Loucy (cell line): Measurements from ENCODE around the gene INSYN2A.

ENCODE experiments used
- H2AFZ ChIP-seq: fragments of 200-600 bp; sonication (generic); 2 replicates; pipeline ENCODE4 v1.6.0; 2016; ENCODE audit warnings: antibody characterized with exemption, mild to moderate bottlenecking, low read length, moderate library complexity
- H3F3A ChIP-seq: fragments of 200-600 bp; 2 replicates; pipeline ENCODE4 v1.6.0; 2016; ENCODE audit warnings: antibody characterized with exemption, low read depth, mild to moderate bottlenecking
- H3K27me3 ChIP-seq: fragments of 200-600 bp; sonication (generic); 2 replicates; pipeline ENCODE4 v1.6.1; 2014; ENCODE audit warnings: low read length, mild to moderate bottlenecking; ENCODE audit not compliant: insufficient read depth, poor library complexity, severe bottlenecking
- H3K36me3 ChIP-seq: fragments of 200-600 bp; sonication (generic); 2 replicates; pipeline ENCODE4 v1.6.1; 2016; ENCODE audit warnings: low read length; ENCODE audit not compliant: insufficient read depth
- H3K4me1 ChIP-seq: fragments of 200-600 bp; sonication (generic); 2 replicates; pipeline ENCODE4 v1.5.1; 2014; ENCODE audit warnings: low read length, mild to moderate bottlenecking; ENCODE audit not compliant: insufficient read depth, poor library complexity, severe bottlenecking
- H3K4me2 ChIP-seq: fragments of 200-600 bp; sonication (generic); 2 replicates; pipeline ENCODE4 v1.6.0; 2014; ENCODE audit warnings: antibody characterized with exemption, low read length, low read depth, mild to moderate bottlenecking; ENCODE audit not compliant: poor library complexity, severe bottlenecking
- H3K4me3 ChIP-seq: fragments of 200-600 bp; sonication (generic); 2 replicates; pipeline ENCODE4 v1.5.1; 2014; ENCODE audit warnings: low read length, mild to moderate bottlenecking, mixed read lengths; ENCODE audit not compliant: poor library complexity, severe bottlenecking
- H3K79me2 ChIP-seq: fragments of 200-600 bp; sonication (generic); 2 replicates; pipeline ENCODE4 v1.6.1; 2014; ENCODE audit warnings: low read length; ENCODE audit not compliant: insufficient read depth
- H3K9ac ChIP-seq: fragments of 200-600 bp; sonication (generic); 2 replicates; pipeline ENCODE4 v1.6.0; 2014; ENCODE audit warnings: mild to moderate bottlenecking, low read depth, low read length, moderate library complexity; ENCODE audit not compliant: poor library complexity, severe bottlenecking
- H3K9me2 ChIP-seq: fragments of 200-600 bp; sonication (generic); replicated peaks from 2 replicates; pipeline ENCODE4 v1.6.1; 2016; ENCODE audit warnings: low read depth, low read length, mixed read lengths
- H3K9me3 ChIP-seq: fragments of 200-600 bp; sonication (generic); 2 replicates; pipeline ENCODE4 v1.6.1; 2014; ENCODE audit warnings: mild to moderate bottlenecking, antibody characterized with exemption, low read length, low read depth; ENCODE audit not compliant: insufficient read depth
- H4K20me1 ChIP-seq: fragments of 200-600 bp; sonication (generic); 2 replicates; pipeline ENCODE4 v1.6.0; 2014; ENCODE audit warnings: antibody characterized with exemption, low read length, mild to moderate bottlenecking; ENCODE audit not compliant: insufficient read depth, poor library complexity, severe bottlenecking
- EZH2phosphoT487 ChIP-seq: fragments of 200-600 bp; IDR thresholded peaks from 2 replicates; pipeline ENCODE4 v1.6.1; 2018; ENCODE audit warnings: antibody characterized with exemption, mild to moderate bottlenecking, moderate library complexity, borderline replicate concordance
- TF ChIP-seq, protein P1 (sequence below): fragments of 200-600 bp; sonication (generic); conservative IDR thresholded peaks from 2 replicates; pipeline ENCODE4 v1.5.1; 2014; ENCODE audit warnings: mild to moderate bottlenecking, antibody characterized with exemption, low read length

Gene INSYN2A

DNA sequence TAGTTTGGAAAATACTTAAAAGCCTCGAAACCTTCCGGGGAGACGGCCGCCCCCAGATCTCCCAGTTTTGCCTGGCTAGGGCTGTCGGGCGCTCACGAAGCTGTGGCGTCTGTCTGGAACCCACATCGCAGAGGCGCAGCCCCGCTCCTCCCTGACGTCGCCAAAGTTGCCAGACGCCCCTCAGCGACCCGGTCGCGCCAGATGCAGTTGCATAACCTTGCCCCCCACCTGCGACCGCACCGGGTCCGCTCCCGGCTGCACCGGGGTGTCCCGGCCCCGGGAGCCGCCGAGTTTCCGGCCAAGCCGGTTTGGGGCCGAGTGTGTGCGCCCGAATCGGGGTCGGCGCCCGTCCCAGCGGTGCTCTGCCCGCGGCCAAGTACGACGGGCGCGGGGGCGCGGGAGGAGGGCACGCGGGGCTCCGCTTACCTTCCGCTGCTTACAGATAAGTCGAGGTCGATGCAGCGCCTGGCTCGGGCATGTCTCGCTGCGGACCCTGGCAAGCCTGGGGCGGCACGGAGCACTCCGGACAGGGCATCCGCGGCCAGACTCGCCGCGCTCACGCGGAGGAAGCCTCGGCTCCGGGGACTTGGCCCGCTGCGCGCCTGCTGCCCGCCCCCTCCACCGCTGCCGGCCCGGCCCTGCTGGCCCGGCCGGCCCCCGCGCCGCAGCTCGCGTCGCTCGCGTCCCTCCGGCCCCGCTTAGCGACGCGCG, 665 bp downstream of the INSYN2A start:
- H3K9me3 ChIP-seq = no peaks in the 10 kb centered on the region
- H3F3A ChIP-seq = no peaks in the 10 kb centered on the region
- no peaks in the 10 kb centered on the region for H4K20me1 ChIP-seq
- H3K9me2 ChIP-seq = no peaks in the 10 kb centered on the region
- H3K36me3 ChIP-seq = no peaks in the 10 kb centered on the region
- no peaks in the 10 kb centered on the region for H3K4me1 ChIP-seq
- no peak overlapping the region for H3K4me3 ChIP-seq
- no peak overlapping the region for H2AFZ ChIP-seq
- H3K27me3 ChIP-seq = no peaks in the 10 kb centered on the region
- no peak overlapping the region for H3K4me2 ChIP-seq
- no peak overlapping the region for H3K9ac ChIP-seq
- TF ChIP-seq EZH2phosphoT487 = no peak
- TF ChIP-seq, protein P1, sequence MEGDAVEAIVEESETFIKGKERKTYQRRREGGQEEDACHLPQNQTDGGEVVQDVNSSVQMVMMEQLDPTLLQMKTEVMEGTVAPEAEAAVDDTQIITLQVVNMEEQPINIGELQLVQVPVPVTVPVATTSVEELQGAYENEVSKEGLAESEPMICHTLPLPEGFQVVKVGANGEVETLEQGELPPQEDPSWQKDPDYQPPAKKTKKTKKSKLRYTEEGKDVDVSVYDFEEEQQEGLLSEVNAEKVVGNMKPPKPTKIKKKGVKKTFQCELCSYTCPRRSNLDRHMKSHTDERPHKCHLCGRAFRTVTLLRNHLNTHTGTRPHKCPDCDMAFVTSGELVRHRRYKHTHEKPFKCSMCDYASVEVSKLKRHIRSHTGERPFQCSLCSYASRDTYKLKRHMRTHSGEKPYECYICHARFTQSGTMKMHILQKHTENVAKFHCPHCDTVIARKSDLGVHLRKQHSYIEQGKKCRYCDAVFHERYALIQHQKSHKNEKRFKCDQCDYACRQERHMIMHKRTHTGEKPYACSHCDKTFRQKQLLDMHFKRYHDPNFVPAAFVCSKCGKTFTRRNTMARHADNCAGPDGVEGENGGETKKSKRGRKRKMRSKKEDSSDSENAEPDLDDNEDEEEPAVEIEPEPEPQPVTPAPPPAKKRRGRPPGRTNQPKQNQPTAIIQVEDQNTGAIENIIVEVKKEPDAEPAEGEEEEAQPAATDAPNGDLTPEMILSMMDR = no peak
- no peaks in the 10 kb centered on the region for H3K79me2 ChIP-seq

DNA sequence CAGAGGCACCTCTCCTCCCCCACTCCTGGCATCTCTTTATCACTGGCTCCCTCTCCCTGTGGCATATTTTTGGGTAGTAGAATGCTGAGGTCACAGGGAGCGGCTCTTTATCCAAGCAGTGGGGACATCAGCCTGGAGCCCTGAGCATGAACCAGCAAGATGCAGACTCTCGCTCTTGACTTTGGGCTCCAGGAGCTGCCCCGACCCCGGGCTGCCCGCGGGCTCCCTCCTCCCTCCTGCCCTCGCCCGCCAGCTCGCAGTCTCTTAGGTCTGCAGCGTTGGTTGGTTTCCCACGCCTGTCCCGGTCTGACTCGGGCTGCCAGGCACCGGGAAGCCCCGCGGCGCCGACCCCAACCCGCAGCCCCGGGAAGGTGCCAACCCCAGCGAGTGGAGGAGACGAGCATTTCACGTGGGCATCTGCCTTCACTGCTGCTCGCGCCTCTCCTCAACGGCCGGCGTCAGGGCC, 1.3 kb downstream of the INSYN2A start:
- Histone ChIP-seq H3K4me3 (no peak overlapping the region), H3K4me2 (no peak overlapping the region), H3K27me3 (no peaks in the 10 kb centered on the region), H3K9me2 (no peaks in the 10 kb centered on the region), H3K4me1 (no peaks in the 10 kb centered on the region), H3K9ac (no peak overlapping the region), H3K9me3 (no peaks in the 10 kb centered on the region), H2AFZ (no peak overlapping the region), H4K20me1 (no peaks in the 10 kb centered on the region), H3K79me2 (no peaks in the 10 kb centered on the region), H3F3A (no peaks in the 10 kb centered on the region), H3K36me3 (no peaks in the 10 kb centered on the region)
- no peak for TF ChIP-seq EZH2phosphoT487
- TF ChIP-seq, protein P1 = no peak

DNA sequence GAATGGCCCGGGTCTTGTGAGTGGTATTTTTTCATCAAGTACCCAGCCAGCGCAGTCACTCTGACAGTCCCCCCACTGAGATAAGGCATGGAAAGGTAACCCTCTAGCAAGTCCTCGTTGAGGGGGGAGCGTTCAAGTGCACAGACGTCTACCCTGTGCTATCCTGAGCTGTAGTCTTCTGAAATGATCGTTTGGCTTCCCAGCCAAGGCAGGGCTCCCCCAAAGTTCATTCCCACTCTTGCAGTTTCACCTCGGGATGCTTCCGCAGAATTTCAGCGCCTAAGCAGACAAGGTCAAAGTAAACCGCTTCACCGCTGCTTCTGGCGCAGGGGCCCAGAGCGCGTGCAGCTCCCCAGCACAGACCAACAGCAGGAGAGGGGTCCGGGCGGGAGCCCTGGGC, 1.8 kb downstream of the INSYN2A start:
- no peaks in the 10 kb centered on the region for H4K20me1 ChIP-seq
- no peaks in the 10 kb centered on the region for H3K79me2 ChIP-seq
- no peak overlapping the region for H2AFZ ChIP-seq
- no peak overlapping the region for H3K4me2 ChIP-seq
- TF ChIP-seq EZH2phosphoT487 = no peak
- TF ChIP-seq, protein P1 = no peak
- no peaks in the 10 kb centered on the region for H3K36me3 ChIP-seq
- H3K9me2 ChIP-seq = no peaks in the 10 kb centered on the region
- H3K9me3 ChIP-seq = no peaks in the 10 kb centered on the region
- H3F3A ChIP-seq = no peaks in the 10 kb centered on the region
- no peaks in the 10 kb centered on the region for H3K27me3 ChIP-seq
- H3K4me1 ChIP-seq = no peaks in the 10 kb centered on the region
- no peak overlapping the region for H3K4me3 ChIP-seq
- H3K9ac ChIP-seq = no peak overlapping the region
